SIG-M5 (cell line): ENCODE data around the gene HJV.
A peak's percentile ranks its signal among the peaks of the same experiment; 100 is the strongest.

Experiments used
- DNase-seq: peaks from one replicate; lab custom pipeline; 2025; lab: John Stamatoyannopoulos, UW

Gene HJV

DNA sequence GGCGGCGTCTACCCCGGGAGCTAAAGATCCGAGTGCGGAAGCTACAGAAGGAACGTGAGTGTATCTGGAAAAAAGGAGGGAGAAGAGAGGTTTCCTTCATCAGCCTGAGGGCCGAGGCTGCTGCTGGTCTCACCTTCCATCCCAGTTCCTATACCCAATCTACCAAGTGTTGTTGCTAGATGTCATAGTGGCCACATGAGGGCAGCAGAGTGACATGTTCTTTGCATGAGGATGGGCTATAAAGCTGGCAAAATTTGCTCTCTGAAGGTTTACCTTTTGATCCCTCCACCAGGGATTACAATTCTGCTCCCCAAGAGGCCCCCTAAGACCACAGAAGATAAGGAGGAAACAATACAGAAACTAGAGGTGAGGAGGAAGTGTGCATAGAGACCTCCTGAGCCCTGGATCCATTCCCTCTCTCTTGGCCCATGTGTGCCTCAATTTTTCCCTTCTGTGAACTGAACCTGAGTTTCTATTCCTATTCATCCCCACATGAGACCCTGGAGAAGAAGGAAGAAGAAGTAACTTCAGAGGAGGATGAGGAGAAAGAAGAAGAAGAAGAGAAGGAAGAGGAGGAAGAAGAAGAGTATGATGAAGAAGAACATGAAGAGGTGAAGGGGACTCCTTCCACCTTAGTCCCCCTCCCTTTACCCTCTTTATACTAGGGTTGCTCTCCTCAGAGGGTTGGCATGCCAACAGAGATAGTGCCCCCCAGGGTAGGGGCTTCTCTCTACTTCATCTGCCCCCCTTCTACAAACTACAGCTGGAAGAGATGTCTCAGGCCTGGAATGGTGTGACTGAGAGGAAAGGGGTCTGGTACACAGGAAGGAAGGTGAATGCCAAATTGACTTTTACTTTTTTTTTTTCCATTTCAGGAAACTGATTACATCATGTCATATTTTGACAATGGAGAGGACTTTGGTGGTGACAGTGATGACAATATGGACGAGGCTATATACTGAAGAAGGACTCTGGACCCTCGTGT lies 43.8 kb downstream of the HJV start:
- DNase-seq: peak; percentile 52

DNA sequence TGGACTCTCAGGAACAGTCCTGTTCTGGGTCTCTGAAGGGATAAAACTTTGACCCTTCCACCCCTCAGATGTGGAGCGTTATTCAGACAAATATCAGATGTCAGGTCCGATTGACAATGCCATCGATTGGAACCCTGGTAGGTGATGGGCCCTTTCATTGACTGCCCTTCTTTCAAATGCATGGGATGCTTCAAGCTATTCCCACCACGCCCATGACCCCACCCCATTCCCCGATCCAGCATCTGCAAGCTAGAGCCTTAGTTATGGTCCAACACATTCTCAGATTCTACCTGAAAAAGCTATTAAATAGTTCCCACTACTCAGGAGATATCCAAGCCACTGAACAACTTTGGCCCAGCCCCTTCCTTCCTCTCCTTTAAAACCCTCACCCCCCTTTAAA lies 44.5 kb downstream of the HJV start:
- no peak for DNase-seq

DNA sequence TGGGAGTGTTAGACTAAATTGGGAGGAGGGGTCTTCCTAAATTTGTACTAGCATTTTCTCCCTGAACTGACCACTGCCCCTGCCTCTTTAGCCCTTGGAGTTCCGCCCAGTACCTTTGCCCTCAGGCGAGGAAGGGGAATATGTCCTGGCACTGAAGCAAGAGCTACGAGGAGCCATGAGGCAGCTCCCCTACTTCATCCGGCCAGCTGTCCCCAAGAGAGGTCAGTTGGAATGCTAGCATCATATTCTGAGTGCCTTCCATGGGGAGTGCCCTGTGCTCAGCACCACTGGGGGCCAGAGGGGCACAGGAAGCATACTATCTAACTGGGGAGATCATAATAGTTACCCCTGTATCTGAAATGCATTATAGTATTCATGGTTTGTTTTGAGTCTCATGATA lies 46.3 kb downstream of the HJV start:
- no peak for DNase-seq

DNA sequence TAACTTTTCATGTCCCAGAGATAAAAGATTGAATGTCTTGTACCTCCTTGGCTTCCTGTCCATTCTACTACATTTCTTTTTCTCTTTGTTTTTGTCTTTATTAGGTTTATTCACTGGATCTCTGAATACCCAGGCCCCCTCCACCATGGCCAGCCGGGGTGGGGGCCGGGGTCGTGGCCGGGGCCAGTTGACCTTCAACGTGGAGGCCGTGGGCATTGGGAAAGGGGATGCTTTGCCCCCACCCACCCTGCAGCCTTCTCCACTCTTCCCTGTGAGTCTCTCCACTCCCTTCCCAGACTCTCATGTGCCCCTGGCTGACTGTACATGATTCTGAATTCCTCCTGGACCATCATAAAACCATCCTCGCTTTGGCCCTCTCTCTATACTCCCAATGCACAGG lies 46.8 kb downstream of the HJV start:
- DNase-seq: no peak

DNA sequence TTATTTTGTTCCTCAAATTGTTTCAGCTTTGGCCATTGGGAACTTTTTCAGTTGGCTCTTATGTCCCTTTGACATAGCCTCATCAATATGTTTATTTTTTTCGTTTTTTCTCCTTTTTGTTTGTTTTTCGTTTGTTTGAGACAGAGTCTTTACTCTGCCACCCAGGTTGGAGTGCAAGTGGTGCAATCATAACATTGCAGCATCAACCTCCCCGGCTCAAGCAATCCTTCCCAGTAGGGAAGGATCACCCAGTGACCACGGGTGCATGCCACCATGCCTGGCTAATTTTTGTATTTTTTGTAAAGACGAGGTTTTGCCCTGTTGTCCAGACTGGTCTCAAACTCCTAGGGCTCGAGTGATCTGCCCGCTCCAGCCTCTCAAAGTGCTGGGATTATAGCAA lies 49.0 kb downstream of the HJV start:
- no peak for DNase-seq
